GM19025 (cell line): ENCODE data around the gene STX18.

Source experiments
- ATAC-seq: cut with Tn5 transposase; IDR thresholded peaks from one replicate; pipeline ENCODE4 v1.9.1; 2021; ENCODE audit warnings: mild to moderate bottlenecking, low read depth, moderate library complexity; ENCODE audit not compliant: unreplicated experiment

Gene STX18

GRCh38 chr4:4388836-4389575 lies 152.8 kb downstream of the STX18 start:
- no peak for ATAC-seq

GRCh38 chr4:4388311-4388790 lies 153.5 kb downstream of the STX18 start:
- no peak for ATAC-seq

- ATAC-seq: no peak
Measured at GRCh38 chr4:4387531-4388310, 154.1 kb downstream of the STX18 start.

GRCh38 chr4:4386736-4387392 lies 155.0 kb downstream of the STX18 start, which contains the start of gene NSG1:
NSG1 (plus strand) TSS chr4:4387102; CDS start chr4:4387630, 528 bp downstream.
- no peak for ATAC-seq

GRCh38 chr4:4386296-4386735 lies 155.5 kb downstream of the STX18 start:
- ATAC-seq: no peak

- no peak for ATAC-seq
Measured at GRCh38 chr4:4385729-4386295, 156.0 kb downstream of the STX18 start.

GRCh38 chr4:4384837-4385236 lies 157.0 kb downstream of the STX18 start:
- no peak for ATAC-seq

GRCh38 chr4:4383085-4383484 lies 158.8 kb downstream of the STX18 start:
- ATAC-seq: no peak

GRCh38 chr4:4379540-4380087 lies 162.2 kb downstream of the STX18 start:
- no peak for ATAC-seq

GRCh38 chr4:4377732-4378460 lies 164.0 kb downstream of the STX18 start:
- ATAC-seq: no peak

- ATAC-seq: no peak
Measured at GRCh38 chr4:4377191-4377590, 164.7 kb downstream of the STX18 start.

- ATAC-seq: no peak
Measured at GRCh38 chr4:4376074-4376473, 165.8 kb downstream of the STX18 start.

GRCh38 chr4:4374388-4375098 lies 167.3 kb downstream of the STX18 start:
- ATAC-seq: no peak
